GM12872 (cell line): Measurements from ENCODE around the gene AHNAK2.

Experiments used
- TF ChIP-seq, protein P1 (sequence below): IDR thresholded peaks from 3 replicates; pipeline ENCODE4 v1.5.1; 2011; ENCODE audit warnings: low read depth, mild to moderate bottlenecking, low read length, moderate library complexity; ENCODE audit not compliant: insufficient read depth

Gene AHNAK2

DNA sequence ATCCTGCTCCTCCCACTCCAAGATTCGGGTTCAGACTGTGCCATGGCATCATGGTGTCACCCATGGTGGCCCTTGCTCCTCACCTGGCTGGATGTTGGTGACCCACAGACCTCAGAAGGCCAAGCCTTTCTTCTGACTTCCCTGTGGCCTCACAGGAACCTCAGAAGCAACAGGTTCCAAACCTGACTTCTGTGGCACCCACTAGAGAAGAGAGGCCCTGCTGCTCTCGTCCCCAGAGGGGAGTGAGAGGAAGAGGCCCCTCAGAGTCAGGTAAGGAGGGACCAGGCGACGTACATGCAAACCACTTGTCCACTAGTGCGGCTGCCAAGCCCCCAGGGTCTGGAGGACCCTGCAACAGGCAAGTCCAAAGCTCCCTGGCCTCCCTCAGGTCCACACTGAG, 17.9 kb upstream of the AHNAK2 start:
- TF ChIP-seq, protein P1, sequence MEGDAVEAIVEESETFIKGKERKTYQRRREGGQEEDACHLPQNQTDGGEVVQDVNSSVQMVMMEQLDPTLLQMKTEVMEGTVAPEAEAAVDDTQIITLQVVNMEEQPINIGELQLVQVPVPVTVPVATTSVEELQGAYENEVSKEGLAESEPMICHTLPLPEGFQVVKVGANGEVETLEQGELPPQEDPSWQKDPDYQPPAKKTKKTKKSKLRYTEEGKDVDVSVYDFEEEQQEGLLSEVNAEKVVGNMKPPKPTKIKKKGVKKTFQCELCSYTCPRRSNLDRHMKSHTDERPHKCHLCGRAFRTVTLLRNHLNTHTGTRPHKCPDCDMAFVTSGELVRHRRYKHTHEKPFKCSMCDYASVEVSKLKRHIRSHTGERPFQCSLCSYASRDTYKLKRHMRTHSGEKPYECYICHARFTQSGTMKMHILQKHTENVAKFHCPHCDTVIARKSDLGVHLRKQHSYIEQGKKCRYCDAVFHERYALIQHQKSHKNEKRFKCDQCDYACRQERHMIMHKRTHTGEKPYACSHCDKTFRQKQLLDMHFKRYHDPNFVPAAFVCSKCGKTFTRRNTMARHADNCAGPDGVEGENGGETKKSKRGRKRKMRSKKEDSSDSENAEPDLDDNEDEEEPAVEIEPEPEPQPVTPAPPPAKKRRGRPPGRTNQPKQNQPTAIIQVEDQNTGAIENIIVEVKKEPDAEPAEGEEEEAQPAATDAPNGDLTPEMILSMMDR: no peak

DNA sequence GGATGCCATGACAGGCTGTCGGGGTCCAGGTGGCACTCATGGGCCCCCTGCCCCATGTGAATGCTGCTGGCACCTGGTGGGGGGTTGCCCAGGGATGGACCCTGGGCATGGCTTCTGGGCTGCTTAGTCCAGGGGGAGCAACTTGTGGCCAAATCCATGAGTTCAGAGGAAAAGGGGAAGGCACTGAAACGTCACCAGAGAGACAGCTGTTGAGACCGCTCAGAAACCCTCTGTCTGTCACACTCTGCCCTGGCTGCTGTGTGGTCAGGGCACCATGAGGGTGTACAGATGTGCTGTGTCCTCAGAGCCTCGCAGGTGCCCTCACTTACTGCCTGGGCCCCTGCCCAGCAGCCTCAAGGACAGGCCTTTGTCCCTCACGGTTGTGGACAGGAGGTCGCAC, 16.8 kb upstream of the AHNAK2 start:
- TF ChIP-seq, protein P1: no peak

GRCh38 chr14:104993808-104994591, 15.8 kb upstream of the AHNAK2 start:
- TF ChIP-seq, protein P1: no peak

DNA sequence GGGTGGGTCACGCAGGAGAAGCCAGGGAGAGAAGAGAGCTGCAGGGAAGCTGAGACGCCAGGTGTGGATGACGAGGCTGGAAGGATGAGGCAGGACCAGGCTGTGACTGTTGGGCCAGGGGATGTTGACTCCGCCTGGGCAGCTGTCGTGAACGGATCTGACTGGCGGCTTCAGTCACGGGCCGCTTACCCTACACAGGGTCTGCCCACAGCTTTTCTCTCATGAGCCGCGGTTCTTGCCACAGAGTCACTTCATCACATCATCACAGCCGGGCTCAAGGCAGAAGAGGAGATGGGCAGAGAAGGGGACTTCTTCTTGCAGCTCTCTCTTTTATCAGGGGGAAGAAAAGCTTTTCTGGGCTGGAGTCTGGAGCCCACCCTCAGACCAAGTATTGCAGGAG, 15.1 kb upstream of the AHNAK2 start:
- TF ChIP-seq, protein P1: no peak

- TF ChIP-seq, protein P1: no peak
These were observed 14.3 kb upstream of the AHNAK2 start for GRCh38 chr14:104992501-104992900.

DNA sequence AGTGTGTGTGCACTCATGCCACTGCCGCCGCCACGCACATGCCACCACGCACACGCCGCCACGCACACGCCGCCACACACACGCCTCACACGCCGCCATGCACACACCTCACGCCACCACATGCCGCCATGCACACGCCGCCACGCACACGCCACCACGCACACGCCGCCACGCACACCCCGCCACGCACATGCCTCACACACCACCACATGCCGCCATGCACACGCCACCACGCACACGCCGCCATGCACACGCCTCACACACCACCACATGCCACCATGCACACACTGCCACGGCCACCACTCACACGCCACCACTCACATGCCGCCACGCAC, 13.7 kb upstream of the AHNAK2 start:
- TF ChIP-seq, protein P1: no peak

GRCh38 chr14:104989951-104990303, 11.8 kb upstream of the AHNAK2 start:
- TF ChIP-seq, protein P1: no peak
